SK-N-SH treated with all-trans-retinoic acid at 6 μM for 48 hours (cell line): Measurements from ENCODE around the gene TMED10.

Experiments
- ARNTL ChIP-seq: fragments of 450-650 bp; formaldehyde crosslinking; IDR thresholded peaks from 2 replicates; pipeline ENCODE4 v1.5.0; 2020; ENCODE audit warnings: low read depth, mild to moderate bottlenecking, moderate library complexity, borderline replicate concordance
- ISL1 ChIP-seq: fragments of 250-450 bp; sonication (Bioruptor Pico); IDR thresholded peaks from 2 replicates; pipeline ENCODE4 v2.1.2; 2022; ENCODE audit warnings: mild to moderate bottlenecking, moderate library complexity
- RARB ChIP-seq: fragments of 250-450 bp; sonication (Bioruptor Pico); IDR thresholded peaks from 2 replicates; pipeline ENCODE4 v1.8.0; 2021; ENCODE audit warnings: mild to moderate bottlenecking, moderate library complexity

- TF ChIP-seq RARB (CRISPR knock-in tag) (no peak), ARNTL (CRISPR knock-in tag) (no peak), ISL1 (CRISPR knock-in tag) (no peak)
These were observed 8.1 kb upstream of the TMED10 start for GRCh38 chr14:75184492-75184891.
